Measurements from ENCODE around the gene FNDC3A. TPM values are rescaled to one million over a fixed set of nuclear protein-coding genes. Genes with fewer than 3 reads are reported as not detected.

Gene FNDC3A
- total RNA-seq, 1 donor from 2014 or later, result 18.4 TPM

DNA sequence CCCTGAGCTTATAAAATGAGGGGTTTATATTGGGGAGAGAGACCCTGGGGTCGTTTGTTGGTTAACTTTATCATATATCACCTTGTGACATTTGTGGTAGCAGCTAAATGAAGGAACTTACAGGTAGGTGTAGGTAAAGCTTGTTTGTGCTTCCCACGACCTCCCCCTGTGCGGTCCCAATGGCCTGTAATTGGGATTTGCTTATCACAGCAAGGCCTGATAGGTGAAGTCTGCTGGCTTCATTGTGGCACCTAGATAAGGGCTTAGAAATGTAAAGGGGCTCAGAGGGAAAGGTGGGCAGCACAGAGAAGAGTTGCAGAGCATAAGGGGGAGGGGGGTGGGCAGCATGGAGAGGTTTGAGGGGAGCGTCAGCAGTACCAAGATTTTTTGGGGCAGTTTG, 208.9 kb downstream of the FNDC3A start:
- no peak for ATAC-seq
- DNase-seq, result no peak
- intact Hi-C loops (cut with micrococcal nuclease), result no loop called here

DNA sequence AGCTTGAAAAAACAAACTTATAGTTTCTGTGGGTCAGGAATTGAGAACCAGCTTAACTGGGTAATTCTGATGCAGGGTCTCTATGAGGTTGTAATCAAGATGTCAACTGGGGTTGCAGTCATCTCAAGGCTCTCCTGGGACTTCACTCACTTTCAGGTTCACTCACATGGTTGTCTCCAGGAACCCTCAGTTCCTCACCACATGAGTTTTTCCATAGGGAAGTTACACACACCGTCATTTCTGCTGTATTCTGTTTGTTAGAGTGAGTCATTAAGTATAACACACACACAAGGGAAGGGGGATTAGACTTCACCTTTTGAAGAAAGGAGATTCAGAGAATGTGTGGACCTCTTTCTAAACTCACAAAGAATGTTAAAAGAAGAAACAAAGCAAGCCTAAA, 209.6 kb downstream of the FNDC3A start:
- intact Hi-C loops (cut with micrococcal nuclease), result no loop called here
- ATAC-seq (no peak), DNase-seq (no peak)

DNA sequence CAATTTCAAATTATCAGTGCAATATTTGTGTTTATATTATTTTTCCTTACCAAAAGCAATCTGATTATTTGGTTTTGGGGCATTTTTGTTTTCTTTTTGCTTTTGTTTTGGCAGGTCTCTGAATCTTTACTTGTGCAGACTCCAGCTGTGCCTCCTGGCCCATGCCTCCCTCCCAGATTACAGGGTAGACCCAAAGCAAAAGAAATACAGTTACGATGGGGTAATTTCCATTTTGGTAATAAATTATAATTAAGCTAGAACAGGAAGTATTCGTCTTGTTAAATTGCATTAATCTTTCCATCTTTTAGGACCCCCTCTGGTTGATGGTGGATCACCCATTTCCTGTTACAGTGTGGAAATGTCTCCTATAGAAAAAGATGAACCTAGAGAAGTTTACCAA, 215.2 kb downstream of the FNDC3A start:
- intact Hi-C loops (cut with micrococcal nuclease), result no loop called here
- DNase-seq (no peak), ATAC-seq (no peak)

DNA sequence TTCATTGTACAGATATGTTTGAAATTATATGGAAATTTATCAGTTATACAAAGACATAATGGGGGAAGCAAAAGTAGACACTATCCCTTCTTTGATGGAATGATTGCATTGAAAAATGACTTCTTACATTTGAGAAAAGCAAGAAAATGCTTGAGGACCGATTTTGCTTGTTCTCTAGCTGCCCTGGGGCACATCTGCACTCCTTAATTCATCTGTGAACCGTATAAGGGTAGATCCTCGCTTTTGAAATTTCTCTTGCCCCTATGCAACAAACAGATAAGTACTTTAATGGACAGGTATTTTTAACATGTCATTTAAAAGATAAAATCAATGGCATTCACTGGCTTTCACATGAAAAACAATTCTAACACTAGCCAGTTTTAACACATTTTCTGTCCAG, 230.9 kb downstream of the FNDC3A start:
- DNase-seq, result no peak
- ATAC-seq, result no peak
- intact Hi-C loops (cut with micrococcal nuclease), result no loop called here

DNA sequence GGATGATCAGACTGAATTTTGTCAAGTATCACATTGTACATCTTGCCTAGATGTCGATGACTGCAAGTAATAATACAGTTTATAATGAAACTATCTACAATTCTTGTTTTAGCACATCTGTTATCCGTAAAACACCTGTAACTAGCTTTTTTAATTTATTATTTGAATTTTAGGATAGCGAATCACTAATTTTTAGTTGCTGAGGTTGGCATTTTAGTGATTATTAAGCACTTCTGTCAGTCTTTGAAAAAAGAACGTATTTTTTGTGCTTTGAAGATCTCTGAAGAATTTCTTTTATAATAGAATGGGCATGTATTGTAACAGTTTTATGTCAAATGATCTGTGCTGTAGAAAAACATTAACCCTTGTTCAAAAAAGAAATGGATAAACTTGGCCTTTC, 232.9 kb downstream of the FNDC3A start:
- intact Hi-C loops (cut with micrococcal nuclease), result no loop called here

DNA sequence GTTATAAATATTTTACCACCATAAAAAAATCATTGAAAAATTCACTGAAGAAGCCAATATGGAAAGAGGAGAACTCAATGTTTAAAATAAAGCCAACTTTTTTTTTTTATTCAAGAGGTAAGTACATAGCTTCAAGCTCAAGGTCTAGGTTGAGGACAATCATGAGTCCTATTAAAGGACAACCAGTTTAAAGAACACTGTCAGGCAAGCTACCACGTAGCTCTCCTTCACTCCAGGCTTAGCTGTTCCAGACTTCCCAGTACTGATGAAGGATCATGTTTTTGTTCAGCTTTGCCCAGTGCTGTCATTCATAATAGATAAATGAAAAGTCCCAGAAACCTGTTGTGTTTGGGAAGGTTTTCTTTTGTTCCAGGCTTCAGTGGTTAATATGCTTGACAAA, 234.4 kb downstream of the FNDC3A start:
- intact Hi-C loops (cut with micrococcal nuclease), result no loop called here
- ATAC-seq, result peak; percentile 48
- no peak for DNase-seq

More for the DNA sequence above, 232.9 kb downstream of the FNDC3A start:
- ATAC-seq (no peak), DNase-seq (no peak)

DNA sequence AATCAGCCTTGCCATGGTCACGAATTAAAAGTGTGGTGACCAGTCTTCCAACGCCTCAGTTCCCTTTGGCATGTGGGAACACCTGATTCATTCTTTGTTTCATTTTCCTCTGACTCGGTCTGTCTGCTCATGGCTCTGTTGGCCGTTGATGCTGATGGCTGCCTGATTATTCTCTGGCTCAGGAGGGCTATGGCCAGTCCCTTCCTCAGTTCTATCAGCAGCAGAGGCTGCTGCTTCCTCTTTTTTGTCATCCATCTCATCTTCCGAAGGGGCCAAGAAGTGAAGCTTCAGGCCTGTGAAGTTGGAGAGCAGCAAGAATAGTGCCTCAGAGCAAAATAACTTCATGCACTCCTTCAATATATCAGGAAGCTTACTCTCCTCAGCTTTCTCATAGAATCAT, 235.0 kb downstream of the FNDC3A start:
- DNase-seq, result no peak
- ATAC-seq, result no peak
- intact Hi-C loops (cut with micrococcal nuclease), result no loop called here

DNA sequence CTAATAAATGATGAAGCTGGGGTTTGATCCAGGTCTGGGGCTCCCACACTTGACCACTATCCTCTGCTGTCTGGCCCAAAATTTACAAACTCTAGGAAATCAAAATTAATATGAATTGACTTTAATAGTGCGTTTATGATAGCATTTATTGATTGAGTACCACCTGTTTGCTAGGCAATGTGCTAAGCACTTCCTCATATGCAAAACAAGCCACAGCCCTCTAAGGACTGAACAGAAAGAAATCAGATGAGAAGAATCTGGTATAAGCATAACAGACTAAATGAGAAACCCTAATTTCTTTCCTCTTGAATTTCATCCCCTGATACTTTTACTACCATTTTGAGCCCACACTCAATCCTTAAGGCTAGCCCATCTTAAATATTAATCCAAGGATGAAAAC, 237.8 kb downstream of the FNDC3A start:
- ATAC-seq (no peak), DNase-seq (no peak)
- intact Hi-C loops (cut with micrococcal nuclease), result no loop called here

DNA sequence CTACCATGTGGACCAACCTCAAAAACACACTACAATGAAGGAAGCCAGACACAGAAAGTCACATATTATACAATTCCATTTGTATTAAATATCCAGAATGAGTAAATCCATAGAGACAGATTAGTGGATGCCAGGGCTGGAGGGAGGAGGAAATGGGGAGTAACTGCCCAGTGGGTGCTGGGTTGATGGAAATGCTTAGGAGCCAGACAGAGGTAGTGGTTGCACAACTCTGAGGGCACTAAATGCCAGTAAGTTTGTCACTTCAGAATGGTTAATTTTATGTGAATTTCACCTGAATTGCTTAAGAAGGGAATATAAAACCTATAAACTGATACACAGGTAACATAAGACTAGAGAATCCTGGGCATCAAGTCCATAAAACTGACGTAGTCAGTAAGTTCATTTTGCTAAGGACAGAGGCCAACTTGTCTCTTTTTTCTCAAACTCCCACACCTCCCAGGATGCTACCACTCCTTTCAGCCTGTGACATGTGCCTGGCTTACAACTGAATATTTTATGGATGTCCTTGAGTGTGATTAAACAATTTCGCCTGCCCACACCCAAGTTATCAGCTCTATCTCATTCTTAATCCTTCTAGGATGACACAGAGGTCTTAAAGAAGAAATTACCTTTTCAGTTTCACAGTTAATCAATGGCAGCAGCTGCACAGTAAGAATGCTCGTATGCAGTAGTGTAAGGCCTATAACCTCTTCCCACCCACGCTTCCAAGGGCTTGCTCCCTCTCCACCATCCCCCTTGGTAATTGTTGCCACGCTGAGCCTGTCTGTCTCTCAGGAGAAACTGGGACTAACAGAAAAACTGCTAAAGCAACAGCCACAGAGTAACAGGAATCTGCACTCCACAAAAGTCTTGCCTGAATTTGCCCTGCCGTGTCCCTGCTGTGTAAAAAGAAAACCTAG, 238.5 kb downstream of the FNDC3A start:
- intact Hi-C loops (cut with micrococcal nuclease), result no loop called here
- no peak for ATAC-seq
- no peak for DNase-seq

DNA sequence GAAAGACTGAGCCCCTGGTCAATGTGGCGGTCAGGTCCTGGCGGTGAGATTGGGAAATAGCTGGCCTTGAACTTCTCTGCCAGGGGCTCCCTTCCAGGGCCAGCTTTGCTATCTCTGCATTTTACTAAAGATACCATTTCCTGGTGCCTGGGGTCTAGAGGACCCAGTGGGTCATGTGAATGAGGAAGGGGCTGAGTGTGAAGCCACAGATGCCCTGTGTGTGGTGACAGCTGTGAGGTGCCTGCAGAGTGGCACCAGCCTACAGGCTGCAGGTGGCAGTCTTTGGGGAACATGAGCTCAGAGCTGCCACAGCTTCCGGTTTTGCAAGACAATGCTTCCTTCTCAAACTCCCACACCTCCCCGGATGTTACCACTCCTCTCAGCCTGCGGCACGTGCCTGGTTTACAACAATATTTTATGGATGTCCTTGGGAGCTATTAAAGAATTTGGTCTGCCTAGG, 239.2 kb downstream of the FNDC3A start:
- intact Hi-C loops (cut with micrococcal nuclease), result no loop called here
- DNase-seq, result peak; percentile 50
- peak; percentile 60 for ATAC-seq

DNA sequence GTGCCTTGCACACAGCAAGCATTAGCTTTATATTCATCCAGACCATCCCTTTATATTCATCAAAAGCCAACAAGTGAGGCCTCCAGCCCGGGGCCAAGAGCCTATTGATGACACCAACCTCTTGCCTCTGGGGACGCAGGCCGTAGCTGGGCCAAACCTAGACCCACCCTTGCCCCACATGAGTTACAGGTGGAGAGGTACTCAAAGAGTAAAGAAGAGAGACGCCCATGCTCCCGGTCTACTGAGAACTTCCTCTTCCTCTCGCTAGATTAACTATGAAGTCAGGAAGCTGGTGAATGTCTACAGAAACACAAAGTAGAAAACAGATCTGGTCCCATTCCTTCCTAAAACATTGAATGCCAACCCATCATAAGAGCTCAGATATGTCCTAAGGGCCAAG, 240.6 kb downstream of the FNDC3A start:
- ATAC-seq, result no peak
- no peak for DNase-seq
- intact Hi-C loops (cut with micrococcal nuclease), result no loop called here

DNA sequence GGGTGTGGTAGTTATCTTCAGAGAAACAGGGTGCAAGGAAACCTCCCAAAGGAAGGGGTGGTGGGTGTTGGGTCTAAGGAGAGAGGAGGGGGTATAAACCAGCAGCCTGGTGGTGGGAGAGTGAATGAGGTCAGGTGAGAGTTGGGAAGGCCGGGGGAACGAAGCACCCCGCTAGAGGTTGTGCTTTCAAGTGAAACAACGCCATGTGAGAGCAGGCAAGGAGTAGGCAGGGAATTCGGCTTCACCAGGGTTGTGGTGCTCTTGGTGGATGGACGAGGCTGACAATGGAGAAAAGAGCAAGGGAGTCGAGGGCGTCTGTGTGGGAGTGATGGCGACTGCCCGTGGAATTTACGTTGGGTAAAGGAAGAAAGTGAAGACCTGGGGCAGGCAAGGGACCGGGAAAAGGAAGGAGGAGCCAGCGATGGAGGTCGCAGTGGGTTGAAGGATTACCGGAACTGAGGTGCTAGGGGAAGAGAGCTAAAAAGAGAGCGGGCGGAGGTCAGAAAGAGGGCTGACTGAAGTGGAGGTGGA, 242.3 kb downstream of the FNDC3A start:
- DNase-seq, result no peak
- intact Hi-C loops (cut with micrococcal nuclease), result no loop called here
- no peak for ATAC-seq

DNA sequence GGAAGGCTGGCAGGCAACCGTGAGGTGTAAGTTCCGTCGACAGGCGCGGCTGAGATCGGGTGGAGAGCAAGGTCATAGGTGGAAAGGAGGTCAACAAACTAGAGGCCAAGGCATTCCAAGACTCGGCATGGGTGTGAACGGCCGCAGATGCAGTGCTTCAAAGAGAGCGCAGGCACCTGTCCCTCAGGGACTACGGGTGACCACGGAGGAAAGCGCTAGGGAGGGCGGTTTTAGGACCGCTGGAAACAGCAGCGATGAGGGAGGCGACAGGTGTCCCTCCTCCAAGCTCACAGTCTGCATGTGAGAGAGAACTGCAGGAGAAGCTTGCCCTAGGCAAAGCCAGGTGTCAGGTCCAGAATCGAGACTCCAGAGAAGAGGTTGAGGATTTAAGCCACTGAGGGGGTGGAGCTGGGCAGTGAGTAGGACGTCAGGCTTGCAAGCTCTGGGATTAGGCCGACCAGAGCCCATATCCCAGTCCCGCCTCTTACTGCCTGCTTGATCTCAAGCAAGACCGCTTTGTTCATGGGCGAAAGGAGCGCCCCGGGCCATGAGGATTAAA, 242.9 kb downstream of the FNDC3A start:
- no peak for DNase-seq
- ATAC-seq, result no peak
- intact Hi-C loops (cut with micrococcal nuclease), result no loop called here

DNA sequence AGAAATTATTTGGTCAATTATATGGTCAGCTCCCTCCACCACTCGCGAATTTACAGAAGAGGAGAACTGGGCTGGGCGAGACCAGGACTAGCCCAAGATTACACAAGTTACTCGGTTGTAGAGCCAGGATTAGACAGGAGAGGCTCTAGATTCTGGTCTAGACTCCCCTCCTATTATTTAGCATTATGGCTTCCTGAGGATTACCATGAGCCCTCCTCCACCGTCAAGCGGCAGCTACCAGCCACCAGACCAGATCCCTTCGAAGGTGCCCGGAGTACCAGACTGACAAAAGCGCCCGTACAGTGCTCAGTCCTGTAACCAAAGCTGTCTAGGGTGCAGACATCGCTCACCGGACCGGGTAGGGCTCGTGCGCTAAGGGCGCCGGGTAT, 243.9 kb downstream of the FNDC3A start:
- intact Hi-C loops (cut with micrococcal nuclease), result no loop called here
- no peak for ATAC-seq
- no peak for DNase-seq

DNA sequence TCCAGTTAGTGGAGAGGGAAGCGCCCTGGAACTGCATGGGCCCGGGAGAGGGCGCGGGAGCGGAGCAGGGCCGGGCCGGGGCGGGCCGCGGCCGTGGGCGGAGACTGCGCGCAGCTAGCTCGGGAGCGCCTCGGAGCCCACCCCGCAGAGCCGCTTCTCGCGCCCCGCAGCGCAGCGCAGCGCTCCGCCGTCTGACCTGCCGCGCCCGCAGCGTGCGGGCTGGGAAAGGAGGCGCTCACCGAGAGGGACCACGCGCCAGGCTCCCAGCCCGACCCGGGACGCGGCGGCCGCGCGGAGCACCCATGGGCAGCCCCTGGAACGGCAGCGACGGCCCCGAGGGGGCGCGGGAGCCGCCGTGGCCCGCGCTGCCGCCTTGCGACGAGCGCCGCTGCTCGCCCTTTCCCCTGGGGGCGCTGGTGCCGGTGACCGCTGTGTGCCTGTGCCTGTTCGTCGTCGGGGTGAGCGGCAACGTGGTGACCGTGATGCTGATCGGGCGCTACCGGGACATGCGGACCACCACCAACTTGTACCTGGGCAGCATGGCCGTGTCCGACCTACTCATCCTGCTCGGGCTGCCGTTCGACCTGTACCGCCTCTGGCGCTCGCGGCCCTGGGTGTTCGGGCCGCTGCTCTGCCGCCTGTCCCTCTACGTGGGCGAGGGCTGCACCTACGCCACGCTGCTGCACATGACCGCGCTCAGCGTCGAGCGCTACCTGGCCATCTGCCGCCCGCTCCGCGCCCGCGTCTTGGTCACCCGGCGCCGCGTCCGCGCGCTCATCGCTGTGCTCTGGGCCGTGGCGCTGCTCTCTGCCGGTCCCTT, 244.5 kb downstream of the FNDC3A start, which contains the start of gene MLNR:
MLNR (plus strand) TSS at position 303 of the 820 bp plus-strand sequence; CDS start at position 303, 0 bp downstream.
- intact Hi-C loops (cut with micrococcal nuclease), result no loop called here
- ATAC-seq (peak; percentile 91), DNase-seq (peak; percentile 62)

DNA sequence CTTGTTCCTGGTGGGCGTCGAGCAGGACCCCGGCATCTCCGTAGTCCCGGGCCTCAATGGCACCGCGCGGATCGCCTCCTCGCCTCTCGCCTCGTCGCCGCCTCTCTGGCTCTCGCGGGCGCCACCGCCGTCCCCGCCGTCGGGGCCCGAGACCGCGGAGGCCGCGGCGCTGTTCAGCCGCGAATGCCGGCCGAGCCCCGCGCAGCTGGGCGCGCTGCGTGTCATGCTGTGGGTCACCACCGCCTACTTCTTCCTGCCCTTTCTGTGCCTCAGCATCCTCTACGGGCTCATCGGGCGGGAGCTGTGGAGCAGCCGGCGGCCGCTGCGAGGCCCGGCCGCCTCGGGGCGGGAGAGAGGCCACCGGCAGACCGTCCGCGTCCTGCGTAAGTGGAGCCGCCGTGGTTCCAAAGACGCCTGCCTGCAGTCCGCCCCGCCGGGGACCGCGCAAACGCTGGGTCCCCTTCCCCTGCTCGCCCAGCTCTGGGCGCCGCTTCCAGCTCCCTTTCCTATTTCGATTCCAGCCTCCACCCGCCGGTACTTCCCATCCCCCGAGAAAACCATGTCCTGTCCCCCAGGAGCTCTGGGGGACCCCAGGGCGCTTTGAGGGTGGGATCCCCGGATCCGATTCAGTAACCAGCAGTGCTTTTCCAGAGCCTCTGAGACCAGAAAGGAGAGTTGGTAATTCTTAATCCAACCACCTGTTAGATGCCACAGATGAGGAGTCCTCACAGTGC, 245.3 kb downstream of the FNDC3A start:
- no peak for ATAC-seq
- no peak for DNase-seq
- intact Hi-C loops (cut with micrococcal nuclease), result no loop called here

DNA sequence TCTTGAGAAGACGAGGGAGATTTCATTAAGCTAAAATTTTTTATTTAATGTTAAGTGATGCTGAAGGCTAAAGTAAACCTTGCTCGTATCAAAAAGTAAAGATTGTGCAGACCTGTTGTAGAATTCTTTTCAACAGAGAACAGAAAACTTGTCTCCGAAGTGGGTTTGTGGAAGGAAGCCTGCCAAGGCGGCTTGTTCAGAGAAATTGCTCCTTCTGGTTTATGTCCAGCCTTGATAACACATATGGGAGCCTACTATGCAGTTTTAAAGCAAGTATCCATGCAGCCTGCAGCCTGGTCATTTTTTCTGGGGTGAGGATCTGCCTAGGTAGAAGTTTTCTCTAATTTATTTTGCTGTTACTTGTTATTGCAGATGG, 245.9 kb downstream of the FNDC3A start:
- intact Hi-C loops (cut with micrococcal nuclease), result no loop called here
- no peak for DNase-seq
- ATAC-seq, result no peak

DNA sequence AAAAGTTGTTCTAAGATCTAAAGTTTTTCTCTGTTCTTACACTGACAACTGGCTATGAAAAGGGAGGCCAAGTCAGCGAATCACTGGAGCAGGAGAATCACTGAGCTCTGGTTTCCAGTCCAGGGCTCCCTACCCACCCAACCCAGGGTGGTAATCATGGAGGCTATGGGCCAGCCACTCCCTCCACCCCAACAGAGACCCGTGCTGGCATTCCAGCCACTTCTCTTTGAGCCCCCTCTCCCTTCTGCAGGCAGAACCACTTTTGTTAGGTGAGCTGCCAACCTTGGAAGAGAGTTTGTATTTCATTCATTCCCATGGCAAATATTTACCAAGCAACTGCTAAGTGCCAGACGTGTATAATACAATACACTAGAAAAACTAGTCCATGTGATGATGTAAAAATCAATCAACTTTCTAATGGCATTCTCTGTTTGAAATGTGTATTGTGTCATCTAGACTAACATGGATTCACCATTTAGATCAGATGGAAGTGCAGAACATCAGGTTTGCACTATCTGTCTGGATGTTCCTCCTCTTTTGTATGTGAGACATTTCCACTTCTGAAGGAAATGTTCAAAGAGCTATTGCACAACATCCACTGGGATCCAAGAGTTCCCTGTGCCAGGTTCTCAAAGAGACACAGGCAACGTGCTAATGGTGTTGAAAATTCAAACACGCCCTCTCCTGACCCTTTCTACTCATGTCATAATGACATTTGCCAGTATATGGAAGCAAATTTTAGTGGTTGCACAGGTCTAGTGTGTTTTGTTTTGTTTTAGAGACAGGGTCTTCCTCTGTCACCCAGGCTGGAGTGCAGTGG, 249.7 kb downstream of the FNDC3A start:
- intact Hi-C loops (cut with micrococcal nuclease), result no loop called here
- ATAC-seq, result peak; percentile 88
- DNase-seq, result no peak

Data from left ventricle myocardium superior (tissue), 1 donor.